H1 (cell line): Measurements from ENCODE around the gene NIFK. TPM values are rescaled to one million over a fixed set of nuclear protein-coding genes. Genes with fewer than 3 reads are reported as not detected.

Source experiments
- CTCF ChIA-PET: fragments of 300-600 bp; sonication (Branson Sonifier 250); formaldehyde crosslinking; loops from one replicate; lab custom pipeline; 2021; ENCODE audit not compliant: partially characterized antibody; lab: Charles Lee
- POLR2A ChIA-PET: fragments of 300-600 bp; sonication (Branson Sonifier 250); formaldehyde crosslinking; loops from one replicate; lab custom pipeline; 2021; ENCODE audit warnings: inconsistent platforms; ENCODE audit not compliant: partially characterized antibody; lab: Charles Lee
- DNase-seq, 2 experiments: peaks; one replicate each; pipeline versions ENCODE4 v3.0.0 to v3.0.0-alpha.2; 2010 to 2022; ENCODE audit warnings: low spot score in 2 of 2, low read depth in 1 of 2, mixed read lengths in 1 of 2
- FAIRE-seq: peaks from 2 replicates; lab custom pipeline; 2011; peaks lifted over from hg19 to GRCh38; lab: Jason Lieb, UNC
- H2AFZ ChIP-seq: 2 replicates; pipeline ENCODE4 v1.8.1; 2012; ENCODE audit warnings: low read length, inconsistent platforms
- H2AK5ac ChIP-seq: 2 replicates; pipeline ENCODE4 v1.6.1; 2013; ENCODE audit warnings: low read depth, low read length
- H2BK120ac ChIP-seq: replicated peaks from 2 replicates; pipeline ENCODE3; 2013; ENCODE audit warnings: low read depth, low read length, inconsistent platforms
- H2BK12ac ChIP-seq: 2 replicates; pipeline ENCODE4 v1.6.1; 2013; ENCODE audit warnings: low read depth, low read length
- H2BK15ac ChIP-seq: 2 replicates; pipeline ENCODE4 v1.6.1; 2013; ENCODE audit warnings: low read length
- H2BK20ac ChIP-seq: 2 replicates; pipeline ENCODE4 v1.6.1; 2013; ENCODE audit warnings: low read length
- H2BK5ac ChIP-seq: 2 replicates; pipeline ENCODE4 v1.6.1; 2013; ENCODE audit warnings: low read depth, low read length
- H3K14ac ChIP-seq: 2 replicates; pipeline ENCODE4 v1.6.1; 2013; ENCODE audit warnings: inconsistent platforms; ENCODE audit not compliant: insufficient read length
- H3K18ac ChIP-seq: 2 replicates; pipeline ENCODE4 v1.6.1; 2013; ENCODE audit warnings: low read length; ENCODE audit errors: extremely low read depth
- H3K23ac ChIP-seq: 2 replicates; pipeline ENCODE4 v1.6.1; 2013; ENCODE audit warnings: inconsistent platforms; ENCODE audit not compliant: insufficient read length
- H3K23me2 ChIP-seq: 2 replicates; pipeline ENCODE4 v1.6.1; 2013; ENCODE audit warnings: low read depth, low read length
- H3K27ac ChIP-seq: 2 replicates; pipeline ENCODE4 v1.6.1; 2011; ENCODE audit warnings: low read depth, low read length, inconsistent platforms
- H3K27me3 ChIP-seq, 4 experiments: replicated peaks in 1 of 4; 1 replicate in 1 of 4; 2 replicates in 3 of 4; pipeline versions ENCODE4 v1.6.1 to v1.8.1; 2011 to 2013; ENCODE audit warnings: low read length in 3 of 4, mild to moderate bottlenecking in 3 of 4, inconsistent platforms in 2 of 4, mixed read lengths in 2 of 4, moderate library complexity in 1 of 4; ENCODE audit not compliant: control insufficient read depth in 3 of 4, insufficient read depth in 3 of 4; ENCODE audit errors: extremely low read depth in 1 of 4
- H3K36me3 ChIP-seq, 4 experiments: 2 replicates each; pipeline versions ENCODE4 v1.6.1 to v1.8.1; 2011 to 2013; ENCODE audit warnings: mild to moderate bottlenecking in 4 of 4, low read length in 3 of 4, moderate library complexity in 2 of 4, control low read depth in 1 of 4, inconsistent platforms in 1 of 4; ENCODE audit not compliant: insufficient read depth in 4 of 4, control insufficient read depth in 2 of 4
- H3K4ac ChIP-seq: replicated peaks from 2 replicates; pipeline ENCODE3; 2013; ENCODE audit warnings: low read length, low read depth, mixed read lengths, inconsistent platforms; ENCODE audit not compliant: insufficient read length
- H3K4me1 ChIP-seq, 4 experiments: replicated peaks in 1 of 4; 1 replicate in 1 of 4; 2 replicates in 3 of 4; pipeline versions ENCODE4 v1.6.1 to v1.8.1; 2011 to 2013; ENCODE audit warnings: low read length in 3 of 4, inconsistent platforms in 2 of 4, mixed read lengths in 1 of 4; ENCODE audit not compliant: insufficient read depth in 4 of 4, control insufficient read depth in 3 of 4
- H3K4me2 ChIP-seq, 2 experiments: 2 replicates each; pipeline versions ENCODE4 v1.6.1 to v1.8.1; 2011 to 2013; ENCODE audit warnings: low read depth in 2 of 2, low read length in 2 of 2, control low read depth in 1 of 2, inconsistent platforms in 1 of 2, mild to moderate bottlenecking in 1 of 2; ENCODE audit not compliant: insufficient read depth in 1 of 2
- H3K4me3 ChIP-seq, 4 experiments: fragments of 200-600, 300-600 bp in 1 of 4; sonication (generic), shearing (Covaris generic), sonication (Bioruptor Twin) in 1 of 4; 2 replicates each; pipeline versions ENCODE4 v1.5.1 to v1.8.1; 2011 to 2016; ENCODE audit warnings: low read length in 4 of 4, low read depth in 3 of 4, control low read depth in 2 of 4, inconsistent platforms in 2 of 4, mild to moderate bottlenecking in 2 of 4, mixed read lengths in 1 of 4, moderate library complexity in 1 of 4; ENCODE audit not compliant: insufficient read depth in 2 of 4; ENCODE audit errors: extremely low read depth in 1 of 4
- H3K56ac ChIP-seq: replicated peaks from 2 replicates; pipeline ENCODE3; 2013; ENCODE audit warnings: low read depth, mild to moderate bottlenecking, mixed read lengths, low read length, inconsistent platforms; ENCODE audit not compliant: insufficient read length
- H3K79me1 ChIP-seq: 2 replicates; pipeline ENCODE4 v1.6.1; 2013; ENCODE audit warnings: low read depth, low read length, control low read depth
- H3K79me2 ChIP-seq, 2 experiments: 2 replicates each; pipeline versions ENCODE4 v1.6.1 to v1.8.1; 2012 to 2013; ENCODE audit warnings: low read length in 2 of 2, mild to moderate bottlenecking in 2 of 2, inconsistent platforms in 1 of 2; ENCODE audit not compliant: insufficient read depth in 2 of 2, control insufficient read depth in 1 of 2
- H3K9ac ChIP-seq, 4 experiments: replicated peaks in 1 of 4; 1 replicate in 1 of 4; 2 replicates in 3 of 4; pipeline versions ENCODE4 v1.6.1 to v1.8.1; 2011 to 2013; ENCODE audit warnings: low read depth in 3 of 4, low read length in 3 of 4, control low read depth in 2 of 4, mild to moderate bottlenecking in 2 of 4, moderate library complexity in 2 of 4, inconsistent platforms in 1 of 4; ENCODE audit errors: extremely low read depth in 1 of 4
- H3K9me3 ChIP-seq, 2 experiments: 2 replicates each; pipeline versions ENCODE4 v1.6.1 to v1.8.1; 2012 to 2013; ENCODE audit warnings: mild to moderate bottlenecking in 2 of 2, moderate library complexity in 2 of 2, control low read depth in 1 of 2, inconsistent platforms in 1 of 2, low read depth in 1 of 2, low read length in 1 of 2, mixed read lengths in 1 of 2; ENCODE audit not compliant: insufficient read depth in 2 of 2
- H4K20me1 ChIP-seq, 2 experiments: replicated peaks in 1 of 2; 2 replicates each; pipeline versions ENCODE3 to v1.8.1; 2011 to 2013; ENCODE audit warnings: inconsistent platforms in 2 of 2, low read length in 2 of 2, mild to moderate bottlenecking in 1 of 2; ENCODE audit not compliant: insufficient read depth in 2 of 2, control insufficient read depth in 1 of 2
- H4K5ac ChIP-seq: 2 replicates; pipeline ENCODE4 v1.6.1; 2013; ENCODE audit warnings: low read length, low read depth, mixed read lengths, inconsistent platforms; ENCODE audit not compliant: insufficient read length
- H4K8ac ChIP-seq: 2 replicates; pipeline ENCODE4 v1.8.0; 2013; ENCODE audit warnings: mild to moderate bottlenecking, moderate library complexity, low read length, inconsistent platforms; ENCODE audit not compliant: insufficient read depth; ENCODE audit errors: extremely low read depth
- H4K91ac ChIP-seq: replicated peaks from 2 replicates; pipeline ENCODE3; 2013; ENCODE audit warnings: low read length, mixed read lengths, inconsistent platforms; ENCODE audit not compliant: insufficient read length
- BCL11A ChIP-seq, 2 experiments: IDR thresholded peaks; one replicate each; pipeline ENCODE4 v1.6.1; 2011; ENCODE audit warnings: low read depth in 2 of 2, low read length in 2 of 2, mild to moderate bottlenecking in 2 of 2
- CHD1 ChIP-seq: IDR thresholded peaks from 2 replicates; pipeline ENCODE4 v1.6.1; 2012; ENCODE audit warnings: low read depth, low read length, improper control_type of control experiment
- FOSL1 ChIP-seq: IDR thresholded peaks from 2 replicates; pipeline ENCODE4 v1.6.1; 2011; ENCODE audit warnings: mild to moderate bottlenecking, low read depth, low read length, moderate library complexity; ENCODE audit not compliant: insufficient read depth
- POLR2A ChIP-seq, 2 experiments: IDR thresholded peaks; 1 replicate in 1 of 2; 2 replicates in 1 of 2; pipeline ENCODE4 v1.6.1; 2011; ENCODE audit warnings: low read depth in 2 of 2, low read length in 2 of 2, mild to moderate bottlenecking in 2 of 2; ENCODE audit errors: control extremely low read depth in 1 of 2
- TAF1 ChIP-seq: IDR thresholded peaks from 2 replicates; pipeline ENCODE4 v1.6.1; 2011; ENCODE audit warnings: mild to moderate bottlenecking, low read depth, low read length
- WGBS, 2 experiments: shearing (Covaris generic) in 1 of 2; methylation state at CpG; one replicate each; pipeline versions ENCODE4 v1.1.6 to v1.1.7; 2013 to 2015; ENCODE audit warnings: low lambda C conversion rate in 2 of 2, mixed read lengths in 2 of 2, inconsistent platforms in 1 of 2, low coverage in 1 of 2, missing lambda C conversion rate in 1 of 2; ENCODE audit not compliant: insufficient replicate concordance in 2 of 2, insufficient coverage in 1 of 2, insufficient read length in 1 of 2; ENCODE audit errors: extremely low coverage in 1 of 2, missing lambda C conversion rate in 1 of 2; 5-methylcytosine and 5-hydroxymethylcytosine counted together
- long read RNA-seq, 2 experiments: library from RNA in 1 of 2; library from capped mRNA in 1 of 2; stranded (forward); transcript quantifications; one replicate each; pipeline ENCODE4 v2.0.0, GENCODE V29; 2021; ENCODE audit warnings: inconsistent platforms in 1 of 2
- polyA minus RNA-seq, 3 experiments: library from RNA; depleted of rRNA, polyadenylated mRNA; stranded (reverse); fragments of >200 nt; gene quantifications; 1 replicate in 2 of 3; 2 replicates in 1 of 3; pipeline ENCODE4 v1.2.3, GENCODE V29; 2011
- polyA plus RNA-seq, 7 experiments: library from polyadenylated mRNA; depleted of rRNA in 3 of 7; stranded (reverse) in 5 of 7; unstranded in 2 of 7; fragments of >200 nt in 5 of 7; fragments of 200-250 nt in 2 of 7; gene quantifications; 1 replicate in 5 of 7; 2 replicates in 1 of 7; 4 replicates in 1 of 7; pipeline versions ENCODE4 v1.2.1 to v1.2.3, GENCODE V29; 2011 to 2013; ENCODE audit warnings: missing spikeins in 2 of 7, mixed read lengths in 2 of 7
- total RNA-seq: library from RNA; stranded (reverse); fragmentation: NEBNext Ultra II Directional; extraction: Animal tissue kit (Norgen Biotek cat#: 25700); gene quantifications from 2 replicates; pipeline ENCODE4 v1.2.1, GENCODE V29; 2021
- TF ChIP-seq, protein P1 (sequence below): IDR thresholded peaks from 2 replicates; pipeline ENCODE4 v1.6.1; 2011; ENCODE audit warnings: low read depth, mild to moderate bottlenecking, low read length; ENCODE audit not compliant: insufficient read depth

The NIFK gene
- total RNA-seq (99.3 and 117 TPM in 2 replicates), polyA plus RNA-seq (2011; rRNA removed) (12.2 and 24.4 TPM in 2 replicates), polyA minus RNA-seq (2011; rRNA and poly(A)+ RNA removed) (14.6 and 16.2 TPM in 2 replicates)
- 28.9 TPM for polyA plus RNA-seq (2011; cell fraction: cytosol; rRNA removed)
- polyA plus RNA-seq (2011; cell fraction: nucleus; rRNA removed), result 9.9 TPM
- 38.2 to 75.3 TPM (median 47.9 TPM) in 4 replicates for polyA plus RNA-seq (2012, experiment 1 of 2)
- polyA plus RNA-seq (2012, experiment 2 of 2), result 9.8 TPM
- 178 TPM for polyA plus RNA-seq (2013, experiment 1 of 2)
- 171 TPM for polyA plus RNA-seq (2013, experiment 2 of 2)
- 16.1 TPM for polyA minus RNA-seq (2011; cell fraction: cytosol; rRNA and poly(A)+ RNA removed)
- 21.0 TPM for polyA minus RNA-seq (2011; cell fraction: nucleus; rRNA and poly(A)+ RNA removed)
- long read RNA-seq, experiment 1, transcript NIFK-201 (7 exons, 1,734 nt), result major isoform, 83 of 122 reads
- long read RNA-seq, experiment 1, partial matches to known transcripts, result 3 of 122 reads
- long read RNA-seq, experiment 1, other reads (novel, unspliced or antisense), result 27 of 122 reads
- long read RNA-seq, experiment 2, transcript NIFK-201 (7 exons, 1,734 nt), result major isoform, 136 of 154 reads
- long read RNA-seq, experiment 2, partial matches to known transcripts, result 8 of 154 reads
- long read RNA-seq, experiment 2, other reads (novel, unspliced or antisense), result 9 of 154 reads

GRCh38 chr2:121736462-121737336, at the start of gene NIFK:
TSS of gene NIFK (minus strand) at chr2:121736875. CDS start at chr2:121736850, 25 bp downstream.
- H3K79me2 ChIP-seq, result peaks cover 10 to 27% of the 10 kb centered on the region in 2 experiments
- peak within 1 kb of the TSS; percentile 79; the same call in 1 of the 2 replicates for H2BK5ac ChIP-seq
- TF ChIP-seq, protein P1, sequence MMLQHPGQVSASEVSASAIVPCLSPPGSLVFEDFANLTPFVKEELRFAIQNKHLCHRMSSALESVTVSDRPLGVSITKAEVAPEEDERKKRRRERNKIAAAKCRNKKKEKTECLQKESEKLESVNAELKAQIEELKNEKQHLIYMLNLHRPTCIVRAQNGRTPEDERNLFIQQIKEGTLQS, result no peak
- no peak for TF ChIP-seq CHD1
- no peak for TF ChIP-seq BCL11A (IDR thresholded peaks at IDR 0.05; ENCODE audit: low read depth in 2 of 2, low read length in 2 of 2)
- TF ChIP-seq POLR2A (IDR thresholded peaks at IDR 0.05; ENCODE audit: control extremely low read depth in 1 of 2, low read depth in 2 of 2, low read length in 2 of 2), result peak; percentile 47 to 85
- no peak for TF ChIP-seq FOSL1
- TF ChIP-seq TAF1, result peak; percentile 71

More at GRCh38 chr2:121736462-121737336, at the start of gene NIFK:
- 3% methylated on average over 62 of the region's 93 CpGs; no CpG with 5 or more reads in 1 of the 2 experiments for WGBS, 2 experiments
- no peak within 1 kb of the TSS for H3K23ac ChIP-seq
- peak within 1 kb of the TSS; percentile 57 for H3K4ac ChIP-seq
- FAIRE-seq, result no peak
- H3K36me3 ChIP-seq, result peaks cover 10 to 30% (median 16%) of the 10 kb centered on the region in 4 experiments
- peaks cover 4% of the 10 kb centered on the region for H3K23me2 ChIP-seq
- peak within 1 kb of the TSS; percentile 8 for H4K5ac ChIP-seq
- H3K56ac ChIP-seq, result peak within 1 kb of the TSS; percentile 70
- H3K79me1 ChIP-seq, result no peaks in the 10 kb centered on the region
- no peak within 1 kb of the TSS for H2BK120ac ChIP-seq
- peak; percentile 95 to 100 for DNase-seq
- H3K9me3 ChIP-seq, result no peaks in the 10 kb centered on the region
- H3K4me1 ChIP-seq, result peaks cover 0 to 5% (median 1%) of the 10 kb centered on the region in 4 experiments; a peak in 4 of 7 replicates
- no peak within 1 kb of the TSS for H2AK5ac ChIP-seq
- H2BK20ac ChIP-seq, result no peak within 1 kb of the TSS
- no peaks in the 10 kb centered on the region for H3K27me3 ChIP-seq
- H4K20me1 ChIP-seq, result peaks cover 0 to 7% of the 10 kb centered on the region in 2 experiments
- peak within 1 kb of the TSS; percentile 70 to 87 for H3K4me2 ChIP-seq
- H2BK15ac ChIP-seq, result 0 out of 2 replicates have a peak within 1 kb of the TSS, but pooled peaks have one; percentile 81
- H4K91ac ChIP-seq, result peak within 1 kb of the TSS; percentile 68
- ChIA-PET POLR2A (interaction anchor here (0.7 to 2.6 kb wide), 17 partner anchors 10 to 206 kb away, joined by 3 to 22 read pairs (median 4); partner anchors contain the start of genes RNU4ATAC and TSN), CTCF (interaction anchor here (0.5 to 0.9 kb wide), 4 partner anchors 12 to 408 kb away, joined by 3 to 4 read pairs (median 3); no protein-coding TSS in a partner anchor)
- peak within 1 kb of the TSS; percentile 83 for H3K14ac ChIP-seq
- peak within 1 kb of the TSS; percentile 12; the same call in 1 of the 2 replicates for H3K27ac ChIP-seq
- peak within 1 kb of the TSS; percentile 81 to 97 (median 86) for H3K9ac ChIP-seq
- peak within 1 kb of the TSS; percentile 62; the same call in 1 of the 2 replicates for H2BK12ac ChIP-seq
- peak within 1 kb of the TSS; percentile 79 to 97 (median 96) for H3K4me3 ChIP-seq
- peak within 1 kb of the TSS; percentile 34; the same call in 1 of the 2 replicates for H3K18ac ChIP-seq
- H4K8ac ChIP-seq, result peak within 1 kb of the TSS; percentile 92; the same call in 1 of the 2 replicates
- H2AFZ ChIP-seq, result peak within 1 kb of the TSS; percentile 3; the same call in 1 of the 2 replicates
